Measurements from ENCODE around the gene EIF4E2. TPM values are rescaled to one million over a fixed set of nuclear protein-coding genes. Genes with fewer than 3 reads are reported as not detected.

EIF4E2 gene
- polyA plus RNA-seq, 3 donors, result 42.4 to 60.2 (median 44.0) TPM

GRCh38 chr2:232533944-232534710 lies 16.4 kb upstream of the EIF4E2 start:
- WGBS, 3 donors, result 58 to 80% (median 71%) methylated on average over 13 of the region's 13 CpGs
- H3K27ac ChIP-seq (ENCODE audit: low read depth, low read length), result no peak overlapping the region

GRCh38 chr2:232534940-232535651 lies 15.4 kb upstream of the EIF4E2 start:
- 75 to 80% (median 75%) methylated on average over 14 of the region's 14 CpGs for WGBS, 3 donors

GRCh38 chr2:232535761-232536530 lies 14.5 kb upstream of the EIF4E2 start:
- H3K27ac ChIP-seq (ENCODE audit: low read depth, low read length), result no peak overlapping the region
- 85 to 94% (median 89%) methylated on average over 5 of the region's 5 CpGs for WGBS, 3 donors

More at GRCh38 chr2:232534940-232535651, 15.4 kb upstream of the EIF4E2 start:
- H3K27ac ChIP-seq (ENCODE audit: low read depth, low read length), result no peak overlapping the region

- WGBS, 3 donors, result 65 to 67% (median 66%) methylated on average over 5 of the region's 5 CpGs
Measured at GRCh38 chr2:232537079-232537478, 13.4 kb upstream of the EIF4E2 start.

GRCh38 chr2:232537499-232537898 lies 13.0 kb upstream of the EIF4E2 start:
- H3K27ac ChIP-seq (ENCODE audit: low read depth, low read length), result no peak overlapping the region
- WGBS, 3 donors, result 45 to 92% (median 90%) methylated on average over 4 of the region's 4 CpGs

More at GRCh38 chr2:232537079-232537478, 13.4 kb upstream of the EIF4E2 start:
- no peak overlapping the region for H3K27ac ChIP-seq (ENCODE audit: low read depth, low read length)

GRCh38 chr2:232538671-232539070 lies 11.8 kb upstream of the EIF4E2 start:
- 12 to 48% (median 26%) methylated on average over 4 of the region's 4 CpGs for WGBS, 3 donors
- no peak overlapping the region for H3K27ac ChIP-seq (ENCODE audit: low read depth, low read length)

- 52 to 54% (median 52%) methylated on average over 23 of the region's 23 CpGs for WGBS, 3 donors
- no peak within 1 kb of the TSS for H3K27ac ChIP-seq (ENCODE audit: low read depth, low read length)
Measured at GRCh38 chr2:232539298-232540231, 10.9 kb upstream of the EIF4E2 start, which contains the start of gene CHRNG. Gene CHRNG (plus strand): TSS chr2:232539692. CDS start chr2:232539748, 56 bp downstream.

GRCh38 chr2:232540441-232541041 lies 9.9 kb upstream of the EIF4E2 start:
- 80 to 82% (median 80%) methylated on average over 17 of the region's 17 CpGs for WGBS, 3 donors
- no peak overlapping the region for H3K27ac ChIP-seq (ENCODE audit: low read depth, low read length)

GRCh38 chr2:232541195-232541960 lies 9.1 kb upstream of the EIF4E2 start:
- 56 to 63% (median 60%) methylated on average over 19 of the region's 19 CpGs for WGBS, 3 donors

GRCh38 chr2:232541961-232542714 lies 8.4 kb upstream of the EIF4E2 start:
- H3K27ac ChIP-seq (ENCODE audit: low read depth, low read length), result no peak overlapping the region
- WGBS, 3 donors, result 56 to 64% (median 59%) methylated on average over 9 of the region's 9 CpGs

More at GRCh38 chr2:232541195-232541960, 9.1 kb upstream of the EIF4E2 start:
- no peak overlapping the region for H3K27ac ChIP-seq (ENCODE audit: low read depth, low read length)

GRCh38 chr2:232542715-232543467 lies 7.6 kb upstream of the EIF4E2 start:
- 83 to 91% (median 87%) methylated on average over 19 to 20 of the region's 20 CpGs for WGBS, 3 donors

GRCh38 chr2:232543491-232543890 lies 7.0 kb upstream of the EIF4E2 start:
- no peak overlapping the region for H3K27ac ChIP-seq (ENCODE audit: low read depth, low read length)
- WGBS, 3 donors, result 89 to 98% (median 94%) methylated on average over 13 to 14 of the region's 14 CpGs

More at GRCh38 chr2:232542715-232543467, 7.6 kb upstream of the EIF4E2 start:
- H3K27ac ChIP-seq (ENCODE audit: low read depth, low read length), result no peak overlapping the region

- WGBS, 3 donors, result 90 to 92% (median 92%) methylated on average over 19 of the region's 19 CpGs
- no peak overlapping the region for H3K27ac ChIP-seq (ENCODE audit: low read depth, low read length)
Measured at GRCh38 chr2:232543928-232544631, 6.4 kb upstream of the EIF4E2 start.

- no peak overlapping the region for H3K27ac ChIP-seq (ENCODE audit: low read depth, low read length)
- 92 to 95% (median 93%) methylated on average over 6 of the region's 6 CpGs for WGBS, 3 donors
Measured at GRCh38 chr2:232544674-232545073, 5.8 kb upstream of the EIF4E2 start.
